Neural progenitor cell (in vitro differentiated cells): Measurements from ENCODE around the gene NPRL2. TPM values are rescaled to one million over a fixed set of nuclear protein-coding genes. Genes with fewer than 3 reads are reported as not detected.

Experiments
- DNase-seq: peaks from one replicate; pipeline ENCODE4 v3.0.0-alpha.2; 2016; ENCODE audit warnings: low spot score
- H2AFZ ChIP-seq: fragments of 200-600 bp; sonication (generic); replicated peaks from 2 replicates; pipeline ENCODE4 v1.6.1; 2016; ENCODE audit warnings: antibody characterized with exemption
- H3F3A ChIP-seq: fragments of 200-600 bp; sonication (generic); 2 replicates; pipeline ENCODE4 v1.6.1; 2016; ENCODE audit warnings: antibody characterized with exemption, low read depth
- H3K27ac ChIP-seq: fragments of 200-600 bp; sonication (generic); 2 replicates; pipeline ENCODE4 v1.5.1; 2016; ENCODE audit warnings: mild to moderate bottlenecking
- H3K27me3 ChIP-seq: fragments of 200-600 bp; sonication (generic); 2 replicates; pipeline ENCODE4 v1.6.1; 2016; ENCODE audit warnings: mild to moderate bottlenecking, moderate library complexity
- H3K36me3 ChIP-seq: fragments of 200-600 bp; sonication (generic); 2 replicates; pipeline ENCODE4 v1.5.1; 2016
- H3K4me1 ChIP-seq: fragments of 200-600 bp; sonication (generic); 2 replicates; pipeline ENCODE4 v1.6.1; 2016; ENCODE audit warnings: mixed run types
- H3K4me2 ChIP-seq: fragments of 200-600 bp; sonication (generic); 2 replicates; pipeline ENCODE4 v1.6.1; 2016
- H3K4me3 ChIP-seq: fragments of 200-600 bp; sonication (generic); 2 replicates; pipeline ENCODE4 v1.5.1; 2016
- H3K79me2 ChIP-seq: fragments of 200-600 bp; sonication (generic); 2 replicates; pipeline ENCODE4 v1.6.1; 2016; ENCODE audit warnings: low read depth
- H3K9ac ChIP-seq: fragments of 200-600 bp; sonication (generic); 2 replicates; pipeline ENCODE4 v1.6.1; 2016
- H3K9me3 ChIP-seq: fragments of 200-600 bp; sonication (generic); 2 replicates; pipeline ENCODE4 v1.5.1; 2016; ENCODE audit warnings: low read depth
- H4K20me1 ChIP-seq: fragments of 200-600 bp; sonication (generic); 2 replicates; pipeline ENCODE4 v1.6.1; 2016; ENCODE audit warnings: low read depth
- H3K27ac Mint-ChIP-seq: 3 replicates; pipeline ENCODE4 v1.8.0; 2021; ENCODE audit warnings: mixed read lengths
- H3K27me3 Mint-ChIP-seq: 2 replicates; pipeline ENCODE4 v1.8.0; 2022; ENCODE audit warnings: low read depth, mild to moderate bottlenecking, inconsistent platforms, moderate library complexity, mixed read lengths; ENCODE audit not compliant: insufficient read depth
- H3K36me3 Mint-ChIP-seq: 3 replicates; pipeline ENCODE4 v1.8.0; 2021; ENCODE audit warnings: mixed read lengths
- H3K4me1 Mint-ChIP-seq: 3 replicates; pipeline ENCODE4 v1.8.0; 2021; ENCODE audit warnings: mixed read lengths
- H3K4me3 Mint-ChIP-seq: 3 replicates; pipeline ENCODE4 v1.8.0; 2021; ENCODE audit warnings: mild to moderate bottlenecking, moderate library complexity, mixed read lengths
- H3K9me3 Mint-ChIP-seq: 3 replicates; pipeline ENCODE4 v1.8.0; 2020; ENCODE audit warnings: mixed read lengths
- CTCF ChIP-seq: fragments of 200-600 bp; sonication (generic); IDR thresholded peaks from 2 replicates; pipeline ENCODE4 v1.5.1; 2017; ENCODE audit warnings: antibody characterized with exemption, mild to moderate bottlenecking
- EZH2 ChIP-seq: fragments of 200-600 bp; sonication (generic); IDR thresholded peaks from 2 replicates; pipeline ENCODE4 v1.6.1; 2017; ENCODE audit warnings: antibody characterized with exemption, mild to moderate bottlenecking, moderate library complexity
- EZH2phosphoT487 ChIP-seq: fragments of 200-600 bp; sonication (generic); IDR thresholded peaks from 2 replicates; pipeline ENCODE4 v1.6.1; 2017; ENCODE audit warnings: antibody characterized with exemption
- total RNA-seq: library from RNA; depleted of rRNA; stranded (reverse); fragments of >200 nt; gene quantifications from 2 replicates; pipeline ENCODE4 v1.2.3, GENCODE V29; 2015; ENCODE audit warnings: low replicate concordance

Gene NPRL2
- total RNA-seq, 1 donor from 2014 or later = 15.5 TPM

DNA sequence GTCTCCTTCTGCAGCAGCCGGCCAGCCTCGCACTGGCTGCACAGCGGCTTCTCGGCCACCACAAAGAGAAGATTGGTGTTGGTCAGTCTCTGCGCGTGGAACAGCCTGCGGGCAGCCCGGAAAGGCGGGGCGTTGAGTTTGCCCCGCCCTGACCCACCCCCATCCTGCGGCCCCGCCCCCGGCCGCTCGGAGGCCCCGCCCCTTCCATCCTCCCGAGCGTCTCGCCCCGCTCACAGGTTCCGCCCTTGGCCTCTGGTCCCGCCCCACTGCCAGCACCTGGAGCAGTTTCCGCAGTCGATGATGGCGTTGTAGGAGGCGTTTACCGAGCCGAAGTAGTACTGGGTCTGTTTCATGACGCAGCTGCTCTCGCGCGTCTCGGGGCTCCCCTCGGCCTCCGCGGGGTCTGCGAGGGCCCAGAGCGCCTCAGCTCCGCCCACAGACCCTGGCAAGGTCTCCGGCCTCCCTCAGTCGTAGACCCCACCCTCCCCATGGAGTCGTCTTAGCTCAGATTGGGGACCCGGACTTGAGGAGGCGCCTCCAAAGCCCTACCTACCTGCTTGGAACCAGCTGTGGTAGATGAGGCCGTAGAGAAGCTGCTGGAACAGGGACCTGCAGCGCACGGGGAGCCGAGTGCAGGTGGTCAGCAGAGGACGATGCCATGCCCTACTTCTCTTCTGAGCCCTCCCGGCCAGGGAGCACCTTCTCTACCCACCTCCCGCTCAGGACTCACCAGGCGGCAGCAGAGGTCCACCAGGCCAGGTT lies 14.7 kb upstream of the NPRL2 start:
- Histone ChIP-seq H3K27ac (no peak overlapping the region), H3K4me2 (peak overlapping the region; percentile 79), H3K9me3 (no peaks in the 10 kb centered on the region), H3K4me1 (peaks cover 5% of the 10 kb centered on the region), H3K9ac (no peak overlapping the region), H4K20me1 (no peaks in the 10 kb centered on the region), H3K27me3 (peaks cover 29% of the 10 kb centered on the region), H3F3A (peaks cover 4% of the 10 kb centered on the region), H2AFZ (peak overlapping the region; percentile 54), H3K79me2 (no peaks in the 10 kb centered on the region), H3K4me3 (peak overlapping the region; percentile 54), H3K36me3 (no peaks in the 10 kb centered on the region)
- TF ChIP-seq EZH2phosphoT487 = no peak
- no peak for TF ChIP-seq EZH2
- no peak for TF ChIP-seq CTCF
- H3K4me1 Mint-ChIP-seq = peaks cover 6% of the 10 kb centered on the region
- peak; percentile 88 for DNase-seq
- H3K36me3 Mint-ChIP-seq = no peaks in the 10 kb centered on the region
- no peak overlapping the region for H3K27ac Mint-ChIP-seq
- no peaks in the 10 kb centered on the region for H3K9me3 Mint-ChIP-seq
- peaks cover 2% of the 10 kb centered on the region for H3K27me3 Mint-ChIP-seq
- H3K4me3 Mint-ChIP-seq = peak overlapping the region; percentile 84

DNA sequence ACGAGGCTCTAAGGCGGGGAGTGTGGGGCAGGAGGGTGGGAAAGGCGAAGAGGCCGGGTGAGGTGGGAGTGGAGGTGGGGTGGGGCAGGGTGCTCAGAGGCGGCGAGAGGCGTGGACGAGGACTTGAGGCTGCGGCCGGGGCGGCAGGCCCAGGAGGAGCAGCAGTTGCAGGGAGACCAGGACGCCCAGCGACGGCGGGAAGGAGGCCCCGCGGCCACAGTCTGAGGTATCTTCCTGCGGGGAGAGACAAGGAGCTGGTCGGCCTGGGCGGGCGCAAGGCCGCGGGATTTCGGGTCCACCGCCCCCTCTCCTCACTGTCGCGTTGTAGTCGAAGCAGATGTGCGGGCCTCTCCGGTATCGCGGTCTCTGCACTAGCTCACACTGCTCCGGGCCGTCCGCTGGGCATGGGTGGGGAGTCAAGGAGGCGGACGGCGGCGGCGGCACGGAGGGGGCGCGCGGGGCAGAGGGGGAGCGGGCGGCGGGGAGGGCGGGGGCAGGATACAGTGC lies 14.1 kb upstream of the NPRL2 start:
- H3K9me3 Mint-ChIP-seq = no peaks in the 10 kb centered on the region
- peaks cover 4% of the 10 kb centered on the region for H3F3A ChIP-seq
- H3K27me3 Mint-ChIP-seq = peaks cover 2% of the 10 kb centered on the region
- H3K27me3 ChIP-seq = peaks cover 29% of the 10 kb centered on the region
- H3K27ac ChIP-seq = no peak overlapping the region
- TF ChIP-seq CTCF (no peak), EZH2 (no peak), EZH2phosphoT487 (no peak)
- peak overlapping the region; percentile 54 for H3K4me3 ChIP-seq
- H3K4me3 Mint-ChIP-seq = peak overlapping the region; percentile 82
- no peaks in the 10 kb centered on the region for H3K36me3 Mint-ChIP-seq
- peaks cover 5% of the 10 kb centered on the region for H3K4me1 ChIP-seq
- H4K20me1 ChIP-seq = no peaks in the 10 kb centered on the region
- H3K9ac ChIP-seq = no peak overlapping the region
- H3K36me3 ChIP-seq = no peaks in the 10 kb centered on the region
- H2AFZ ChIP-seq = peak overlapping the region; percentile 50
- H3K27ac Mint-ChIP-seq = no peak overlapping the region
- DNase-seq = no peak
- H3K4me2 ChIP-seq = peak overlapping the region; percentile 79
- H3K79me2 ChIP-seq = no peaks in the 10 kb centered on the region
- H3K4me1 Mint-ChIP-seq = peaks cover 12% of the 10 kb centered on the region
- H3K9me3 ChIP-seq = no peaks in the 10 kb centered on the region

GRCh38 chr3:50359760-50360110 lies 9.2 kb upstream of the NPRL2 start:
- Histone ChIP-seq H3K4me3 (peak overlapping the region; percentile 79), H3K36me3 (no peaks in the 10 kb centered on the region), H3K9me3 (no peaks in the 10 kb centered on the region), H3K4me1 (peaks cover 22% of the 10 kb centered on the region), H3F3A (no peaks in the 10 kb centered on the region), H3K27ac (no peak overlapping the region), H3K9ac (no peak overlapping the region), H4K20me1 (peaks cover 38% of the 10 kb centered on the region), H3K27me3 (peaks cover 13% of the 10 kb centered on the region), H2AFZ (peak overlapping the region; percentile 93), H3K79me2 (peaks cover 36% of the 10 kb centered on the region), H3K4me2 (peak overlapping the region; percentile 73)
- Mint-ChIP-seq H3K4me1 (peaks cover 41% of the 10 kb centered on the region), H3K36me3 (peaks cover 4% of the 10 kb centered on the region), H3K27ac (peak overlapping the region; percentile 83), H3K9me3 (no peaks in the 10 kb centered on the region), H3K4me3 (peak overlapping the region; percentile 95), H3K27me3 (peaks cover 6% of the 10 kb centered on the region)
- TF ChIP-seq CTCF = no peak
- TF ChIP-seq EZH2phosphoT487 = no peak
- TF ChIP-seq EZH2 = no peak
- DNase-seq = no peak
